ENCODE measurements around the gene RNH1.

GRCh38 chr11:506995-507726 lies at the start of gene RNH1:
- TF ChIP-seq, protein P1, sequence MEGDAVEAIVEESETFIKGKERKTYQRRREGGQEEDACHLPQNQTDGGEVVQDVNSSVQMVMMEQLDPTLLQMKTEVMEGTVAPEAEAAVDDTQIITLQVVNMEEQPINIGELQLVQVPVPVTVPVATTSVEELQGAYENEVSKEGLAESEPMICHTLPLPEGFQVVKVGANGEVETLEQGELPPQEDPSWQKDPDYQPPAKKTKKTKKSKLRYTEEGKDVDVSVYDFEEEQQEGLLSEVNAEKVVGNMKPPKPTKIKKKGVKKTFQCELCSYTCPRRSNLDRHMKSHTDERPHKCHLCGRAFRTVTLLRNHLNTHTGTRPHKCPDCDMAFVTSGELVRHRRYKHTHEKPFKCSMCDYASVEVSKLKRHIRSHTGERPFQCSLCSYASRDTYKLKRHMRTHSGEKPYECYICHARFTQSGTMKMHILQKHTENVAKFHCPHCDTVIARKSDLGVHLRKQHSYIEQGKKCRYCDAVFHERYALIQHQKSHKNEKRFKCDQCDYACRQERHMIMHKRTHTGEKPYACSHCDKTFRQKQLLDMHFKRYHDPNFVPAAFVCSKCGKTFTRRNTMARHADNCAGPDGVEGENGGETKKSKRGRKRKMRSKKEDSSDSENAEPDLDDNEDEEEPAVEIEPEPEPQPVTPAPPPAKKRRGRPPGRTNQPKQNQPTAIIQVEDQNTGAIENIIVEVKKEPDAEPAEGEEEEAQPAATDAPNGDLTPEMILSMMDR (conservative IDR thresholded peaks at IDR 0.05; ENCODE audit: low read length) = no peak
- no peak for TF ChIP-seq EZH2phosphoT487 (IDR thresholded peaks at IDR 0.05; ENCODE audit: borderline replicate concordance)
